ENCODE results near the gene CD2AP. TPM values are rescaled to one million over a fixed set of nuclear protein-coding genes. Genes with fewer than 3 reads are reported as not detected.

CD2AP gene
- total RNA-seq, 1 donor from 2014 or later: 16.2 TPM

GRCh38 chr6:47532981-47533585 lies 55.5 kb downstream of the CD2AP start:
- H3K36me3 Mint-ChIP-seq (ENCODE audit: low read depth): peaks cover 2% of the 10 kb centered on the region
- peaks cover 8% of the 10 kb centered on the region for H3K4me1 Mint-ChIP-seq (ENCODE audit: low read depth)
- H3K4me3 Mint-ChIP-seq (ENCODE audit: unreplicated experiment): no peak overlapping the region
- no peaks in the 10 kb centered on the region for H3K27me3 Mint-ChIP-seq (ENCODE audit: low read depth)
- no peaks in the 10 kb centered on the region for H3K9me3 Mint-ChIP-seq (ENCODE audit: low read depth)
- DNase-seq (ENCODE audit: low spot score): no peak
- TF ChIP-seq CTCF (IDR thresholded peaks at IDR 0.05): no peak
- H3K27ac Mint-ChIP-seq (ENCODE audit: unreplicated experiment): no peak overlapping the region

- no peak for DNase-seq (ENCODE audit: low spot score)
- no peaks in the 10 kb centered on the region for H3K27me3 Mint-ChIP-seq (ENCODE audit: low read depth)
- no peaks in the 10 kb centered on the region for H3K9me3 Mint-ChIP-seq (ENCODE audit: low read depth)
- H3K36me3 Mint-ChIP-seq (ENCODE audit: low read depth): peaks cover 2% of the 10 kb centered on the region
- TF ChIP-seq CTCF (IDR thresholded peaks at IDR 0.05): no peak
- H3K27ac Mint-ChIP-seq (ENCODE audit: unreplicated experiment): no peak overlapping the region
- H3K4me1 Mint-ChIP-seq (ENCODE audit: low read depth): peaks cover 8% of the 10 kb centered on the region
- no peak overlapping the region for H3K4me3 Mint-ChIP-seq (ENCODE audit: unreplicated experiment)
These were observed 56.5 kb downstream of the CD2AP start for GRCh38 chr6:47534063-47534462.

GRCh38 chr6:47535316-47536225 lies 58.0 kb downstream of the CD2AP start:
- H3K4me1 Mint-ChIP-seq (ENCODE audit: low read depth): no peaks in the 10 kb centered on the region
- H3K27me3 Mint-ChIP-seq (ENCODE audit: low read depth): no peaks in the 10 kb centered on the region
- TF ChIP-seq CTCF (IDR thresholded peaks at IDR 0.05): no peak
- no peak overlapping the region for H3K4me3 Mint-ChIP-seq (ENCODE audit: unreplicated experiment)
- DNase-seq (ENCODE audit: low spot score): no peak
- no peaks in the 10 kb centered on the region for H3K9me3 Mint-ChIP-seq (ENCODE audit: low read depth)
- H3K27ac Mint-ChIP-seq (ENCODE audit: unreplicated experiment): no peak overlapping the region
- H3K36me3 Mint-ChIP-seq (ENCODE audit: low read depth): peaks cover 2% of the 10 kb centered on the region

GRCh38 chr6:47536816-47537401 lies 59.3 kb downstream of the CD2AP start:
- Mint-ChIP-seq H3K4me3 (ENCODE audit: unreplicated experiment) (no peak overlapping the region), H3K4me1 (ENCODE audit: low read depth) (no peaks in the 10 kb centered on the region), H3K27ac (ENCODE audit: unreplicated experiment) (no peak overlapping the region), H3K27me3 (ENCODE audit: low read depth) (no peaks in the 10 kb centered on the region), H3K9me3 (ENCODE audit: low read depth) (no peaks in the 10 kb centered on the region), H3K36me3 (ENCODE audit: low read depth) (peaks cover 2% of the 10 kb centered on the region)
- no peak for DNase-seq (ENCODE audit: low spot score)
- TF ChIP-seq CTCF (IDR thresholded peaks at IDR 0.05): no peak

- peaks cover 14% of the 10 kb centered on the region for H3K9me3 Mint-ChIP-seq (ENCODE audit: low read depth)
- no peak for DNase-seq (ENCODE audit: low spot score)
- H3K27ac Mint-ChIP-seq (ENCODE audit: unreplicated experiment): no peak overlapping the region
- H3K36me3 Mint-ChIP-seq (ENCODE audit: low read depth): peaks cover 34% of the 10 kb centered on the region
- H3K27me3 Mint-ChIP-seq (ENCODE audit: low read depth): no peaks in the 10 kb centered on the region
- no peaks in the 10 kb centered on the region for H3K4me1 Mint-ChIP-seq (ENCODE audit: low read depth)
- no peak for TF ChIP-seq CTCF (IDR thresholded peaks at IDR 0.05)
- H3K4me3 Mint-ChIP-seq (ENCODE audit: unreplicated experiment): no peak overlapping the region
These were observed 67.6 kb downstream of the CD2AP start for GRCh38 chr6:47545223-47545622.

All from chondrocyte (in vitro differentiated cells).